GM12878 (cell line): ENCODE data around the gene NUBP1. TPM values are rescaled to one million over a fixed set of nuclear protein-coding genes. Genes with fewer than 3 reads are reported as not detected.

Source experiments
- BACH1 ChIP-seq: fragments of 450-650 bp; IDR thresholded peaks from 2 replicates; pipeline ENCODE4 v1.6.1; 2017; ENCODE audit warnings: mild to moderate bottlenecking, borderline replicate concordance
- BCL11A ChIP-seq: IDR thresholded peaks from 2 replicates; pipeline ENCODE4 v1.6.1; 2011; ENCODE audit warnings: low read depth, low read length
- BRCA1 ChIP-seq: IDR thresholded peaks from 2 replicates; pipeline ENCODE4 v1.6.1; 2011; ENCODE audit warnings: low read depth, low read length, improper control_type of control experiment
- CHD4 ChIP-seq: fragments of 200-600 bp; sonication (generic); IDR thresholded peaks from 2 replicates; pipeline ENCODE4 v1.6.1; 2016; ENCODE audit warnings: mild to moderate bottlenecking
- ESRRA ChIP-seq: IDR thresholded peaks from 2 replicates; pipeline ENCODE4 v1.6.1; 2012; ENCODE audit warnings: mild to moderate bottlenecking, low read length, improper control_type of control experiment
- MEF2B ChIP-seq: fragments of 450-650 bp; IDR thresholded peaks from 2 replicates; pipeline ENCODE4 v1.6.1; 2018; ENCODE audit warnings: mild to moderate bottlenecking, moderate library complexity; ENCODE audit not compliant: partially characterized antibody, poor library complexity, severe bottlenecking
- MTA3 ChIP-seq: IDR thresholded peaks from 2 replicates; pipeline ENCODE4 v1.6.1; 2012; ENCODE audit warnings: low read length, inconsistent platforms, borderline replicate concordance
- RFX5 ChIP-seq: IDR thresholded peaks from 2 replicates; pipeline ENCODE4 v1.6.1; 2011; ENCODE audit warnings: low read depth, low read length, improper control_type of control experiment
- RUNX3 ChIP-seq: IDR thresholded peaks from 2 replicates; pipeline ENCODE4 v1.6.1; 2012; ENCODE audit warnings: low read length, inconsistent platforms
- SMAD5 ChIP-seq: IDR thresholded peaks from 2 replicates; pipeline ENCODE4 v1.6.1; 2016; ENCODE audit warnings: antibody characterized with exemption, low read depth
- SMARCA5 ChIP-seq: fragments of 450-650 bp; IDR thresholded peaks from 2 replicates; pipeline ENCODE4 v1.6.1; 2017; ENCODE audit warnings: mild to moderate bottlenecking
- TBL1XR1 ChIP-seq: IDR thresholded peaks from 2 replicates; pipeline ENCODE4 v1.6.1; 2012; ENCODE audit warnings: low read depth, low read length, improper control_type of control experiment
- TCF3 ChIP-seq: IDR thresholded peaks from 2 replicates; pipeline ENCODE4 v1.6.1; 2012; ENCODE audit warnings: low read depth, mild to moderate bottlenecking, low read length, borderline replicate concordance; ENCODE audit not compliant: insufficient read depth
- YY1 ChIP-seq: IDR thresholded peaks from 2 replicates; pipeline ENCODE4 v1.6.1; 2011; ENCODE audit warnings: low read depth, mild to moderate bottlenecking, low read length
- ZSCAN29 ChIP-seq: fragments of 450-650 bp; IDR thresholded peaks from 2 replicates; pipeline ENCODE4 v1.6.1; 2017; ENCODE audit warnings: mild to moderate bottlenecking, moderate library complexity
- polyA plus RNA-seq, 11 experiments: library from polyadenylated mRNA; depleted of rRNA in 4 of 11; unstranded in 6 of 11; stranded (reverse) in 5 of 11; fragments of >200 nt; fragmentation: Nextera tagmentation in 4 of 11; fragmentation: Illumina TruSeq in 1 of 11; extraction: Ambion mirVana in 4 of 11; extraction: Trizol in 1 of 11; gene quantifications; 1 replicate in 1 of 11; 2 replicates in 10 of 11; pipeline versions ENCODE4 v1.2.1 to v1.2.3, GENCODE V29; 2011 to 2016; ENCODE audit warnings: inconsistent platforms in 2 of 11, missing spikeins in 2 of 11, low read depth in 1 of 11
- total RNA-seq, 4 experiments: library from RNA; depleted of rRNA in 3 of 4; stranded (reverse); fragments of >200 nt in 3 of 4; fragmentation: Illumina TruSeq in 1 of 4; extraction: Trizol in 1 of 4; gene quantifications; 2 replicates each; pipeline versions ENCODE4 v1.2.1 to v1.2.3, GENCODE V29; 2013 to 2021
- TF ChIP-seq, protein P1 (sequence below): fragments of 450-650 bp; IDR thresholded peaks from 2 replicates; pipeline ENCODE4 v1.6.1; 2016; ENCODE audit warnings: mild to moderate bottlenecking, moderate library complexity, borderline replicate concordance
- TF ChIP-seq, protein P2 (sequence below): fragments of 450-650 bp; IDR thresholded peaks from 2 replicates; pipeline ENCODE4 v1.6.1; 2018; ENCODE audit warnings: borderline replicate concordance, mild to moderate bottlenecking; ENCODE audit not compliant: partially characterized antibody
- TF ChIP-seq, protein P3 (sequence below): fragments of 450-650 bp; IDR thresholded peaks from 2 replicates; pipeline ENCODE4 v1.6.1; 2017; ENCODE audit warnings: mild to moderate bottlenecking, moderate library complexity
- TF ChIP-seq, protein P4 (sequence below): fragments of 150-350 bp; IDR thresholded peaks from 2 replicates; pipeline ENCODE4 v1.6.1; 2014; ENCODE audit warnings: mild to moderate bottlenecking, low read depth, low read length

The NUBP1 gene
- total and polyA plus RNA-seq, 10 of the 15 experiments (the other 5 are each of a cell fraction or from before 2014, with no cell fraction given), result 31.0 to 74.9 (median 58.3) TPM

DNA sequence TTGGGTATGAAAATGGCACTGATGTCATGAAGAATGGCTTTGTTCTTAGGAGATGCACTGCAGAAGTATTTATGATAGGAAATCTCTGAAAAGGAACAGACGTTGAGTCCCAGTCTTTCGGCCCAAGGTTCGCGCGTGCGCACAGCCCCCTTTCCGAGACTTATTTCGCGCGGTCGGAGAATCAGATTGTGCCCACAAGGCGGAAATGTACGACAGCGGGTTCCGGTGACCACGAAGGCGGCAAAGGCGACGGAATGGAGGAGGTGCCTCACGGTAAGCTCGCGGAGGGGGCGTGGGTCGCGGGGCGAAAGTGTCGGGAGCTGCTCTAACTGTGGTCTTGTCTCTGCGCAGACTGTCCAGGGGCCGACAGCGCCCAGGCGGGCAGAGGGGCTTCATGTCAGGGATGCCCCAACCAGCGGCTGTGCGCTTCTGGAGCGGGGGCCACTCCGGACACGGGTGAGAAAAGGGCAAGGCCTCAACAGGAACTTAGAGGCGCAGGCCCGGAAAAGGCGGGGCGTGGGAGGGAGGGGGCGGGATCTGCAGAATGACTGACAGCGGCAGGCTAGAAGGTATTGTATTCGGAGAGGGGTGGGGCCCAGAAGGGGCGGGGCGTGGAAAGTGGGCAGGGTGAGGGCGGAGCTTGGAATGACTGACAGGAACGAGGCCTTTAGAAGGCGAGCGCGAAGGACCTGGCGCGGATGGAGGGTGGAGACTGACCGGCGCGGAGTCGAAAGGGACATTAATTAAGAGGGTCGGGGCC, at the start of gene NUBP1 (continued):
- TF ChIP-seq, protein P1, sequence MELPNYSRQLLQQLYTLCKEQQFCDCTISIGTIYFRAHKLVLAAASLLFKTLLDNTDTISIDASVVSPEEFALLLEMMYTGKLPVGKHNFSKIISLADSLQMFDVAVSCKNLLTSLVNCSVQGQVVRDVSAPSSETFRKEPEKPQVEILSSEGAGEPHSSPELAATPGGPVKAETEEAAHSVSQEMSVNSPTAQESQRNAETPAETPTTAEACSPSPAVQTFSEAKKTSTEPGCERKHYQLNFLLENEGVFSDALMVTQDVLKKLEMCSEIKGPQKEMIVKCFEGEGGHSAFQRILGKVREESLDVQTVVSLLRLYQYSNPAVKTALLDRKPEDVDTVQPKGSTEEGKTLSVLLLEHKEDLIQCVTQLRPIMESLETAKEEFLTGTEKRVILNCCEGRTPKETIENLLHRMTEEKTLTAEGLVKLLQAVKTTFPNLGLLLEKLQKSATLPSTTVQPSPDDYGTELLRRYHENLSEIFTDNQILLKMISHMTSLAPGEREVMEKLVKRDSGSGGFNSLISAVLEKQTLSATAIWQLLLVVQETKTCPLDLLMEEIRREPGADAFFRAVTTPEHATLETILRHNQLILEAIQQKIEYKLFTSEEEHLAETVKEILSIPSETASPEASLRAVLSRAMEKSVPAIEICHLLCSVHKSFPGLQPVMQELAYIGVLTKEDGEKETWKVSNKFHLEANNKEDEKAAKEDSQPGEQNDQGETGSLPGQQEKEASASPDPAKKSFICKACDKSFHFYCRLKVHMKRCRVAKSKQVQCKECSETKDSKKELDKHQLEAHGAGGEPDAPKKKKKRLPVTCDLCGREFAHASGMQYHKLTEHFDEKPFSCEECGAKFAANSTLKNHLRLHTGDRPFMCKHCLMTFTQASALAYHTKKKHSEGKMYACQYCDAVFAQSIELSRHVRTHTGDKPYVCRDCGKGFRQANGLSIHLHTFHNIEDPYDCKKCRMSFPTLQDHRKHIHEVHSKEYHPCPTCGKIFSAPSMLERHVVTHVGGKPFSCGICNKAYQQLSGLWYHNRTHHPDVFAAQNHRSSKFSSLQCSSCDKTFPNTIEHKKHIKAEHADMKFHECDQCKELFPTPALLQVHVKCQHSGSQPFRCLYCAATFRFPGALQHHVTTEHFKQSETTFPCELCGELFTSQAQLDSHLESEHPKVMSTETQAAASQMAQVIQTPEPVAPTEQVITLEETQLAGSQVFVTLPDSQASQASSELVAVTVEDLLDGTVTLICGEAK, result peak; percentile 93
- TF ChIP-seq SMARCA5 (no peak), TCF3 (no peak), RFX5 (no peak), CHD4 (no peak), ESRRA (no peak), SMAD5 (peak; percentile 76; the same call in 1 of the 2 replicates), BACH1 (peak; percentile 95), BRCA1 (no peak), YY1 (peak; percentile 83), BCL11A (no peak), MEF2B (no peak), MTA3 (no peak), TBL1XR1 (no peak), RUNX3 (peak; percentile 90), ZSCAN29 (no peak)
- TF ChIP-seq, protein P2, sequence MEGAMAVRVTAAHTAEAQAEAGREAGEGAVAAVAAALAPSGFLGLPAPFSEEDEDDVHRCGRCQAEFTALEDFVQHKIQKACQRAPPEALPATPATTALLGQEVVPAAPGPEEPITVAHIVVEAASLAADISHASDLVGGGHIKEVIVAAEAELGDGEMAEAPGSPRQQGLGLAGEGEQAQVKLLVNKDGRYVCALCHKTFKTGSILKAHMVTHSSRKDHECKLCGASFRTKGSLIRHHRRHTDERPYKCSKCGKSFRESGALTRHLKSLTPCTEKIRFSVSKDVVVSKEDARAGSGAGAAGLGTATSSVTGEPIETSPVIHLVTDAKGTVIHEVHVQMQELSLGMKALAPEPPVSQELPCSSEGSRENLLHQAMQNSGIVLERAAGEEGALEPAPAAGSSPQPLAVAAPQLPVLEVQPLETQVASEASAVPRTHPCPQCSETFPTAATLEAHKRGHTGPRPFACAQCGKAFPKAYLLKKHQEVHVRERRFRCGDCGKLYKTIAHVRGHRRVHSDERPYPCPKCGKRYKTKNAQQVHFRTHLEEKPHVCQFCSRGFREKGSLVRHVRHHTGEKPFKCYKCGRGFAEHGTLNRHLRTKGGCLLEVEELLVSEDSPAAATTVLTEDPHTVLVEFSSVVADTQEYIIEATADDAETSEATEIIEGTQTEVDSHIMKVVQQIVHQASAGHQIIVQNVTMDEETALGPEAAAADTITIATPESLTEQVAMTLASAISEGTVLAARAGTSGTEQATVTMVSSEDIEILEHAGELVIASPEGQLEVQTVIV, result peak; percentile 87
- TF ChIP-seq, protein P3, sequence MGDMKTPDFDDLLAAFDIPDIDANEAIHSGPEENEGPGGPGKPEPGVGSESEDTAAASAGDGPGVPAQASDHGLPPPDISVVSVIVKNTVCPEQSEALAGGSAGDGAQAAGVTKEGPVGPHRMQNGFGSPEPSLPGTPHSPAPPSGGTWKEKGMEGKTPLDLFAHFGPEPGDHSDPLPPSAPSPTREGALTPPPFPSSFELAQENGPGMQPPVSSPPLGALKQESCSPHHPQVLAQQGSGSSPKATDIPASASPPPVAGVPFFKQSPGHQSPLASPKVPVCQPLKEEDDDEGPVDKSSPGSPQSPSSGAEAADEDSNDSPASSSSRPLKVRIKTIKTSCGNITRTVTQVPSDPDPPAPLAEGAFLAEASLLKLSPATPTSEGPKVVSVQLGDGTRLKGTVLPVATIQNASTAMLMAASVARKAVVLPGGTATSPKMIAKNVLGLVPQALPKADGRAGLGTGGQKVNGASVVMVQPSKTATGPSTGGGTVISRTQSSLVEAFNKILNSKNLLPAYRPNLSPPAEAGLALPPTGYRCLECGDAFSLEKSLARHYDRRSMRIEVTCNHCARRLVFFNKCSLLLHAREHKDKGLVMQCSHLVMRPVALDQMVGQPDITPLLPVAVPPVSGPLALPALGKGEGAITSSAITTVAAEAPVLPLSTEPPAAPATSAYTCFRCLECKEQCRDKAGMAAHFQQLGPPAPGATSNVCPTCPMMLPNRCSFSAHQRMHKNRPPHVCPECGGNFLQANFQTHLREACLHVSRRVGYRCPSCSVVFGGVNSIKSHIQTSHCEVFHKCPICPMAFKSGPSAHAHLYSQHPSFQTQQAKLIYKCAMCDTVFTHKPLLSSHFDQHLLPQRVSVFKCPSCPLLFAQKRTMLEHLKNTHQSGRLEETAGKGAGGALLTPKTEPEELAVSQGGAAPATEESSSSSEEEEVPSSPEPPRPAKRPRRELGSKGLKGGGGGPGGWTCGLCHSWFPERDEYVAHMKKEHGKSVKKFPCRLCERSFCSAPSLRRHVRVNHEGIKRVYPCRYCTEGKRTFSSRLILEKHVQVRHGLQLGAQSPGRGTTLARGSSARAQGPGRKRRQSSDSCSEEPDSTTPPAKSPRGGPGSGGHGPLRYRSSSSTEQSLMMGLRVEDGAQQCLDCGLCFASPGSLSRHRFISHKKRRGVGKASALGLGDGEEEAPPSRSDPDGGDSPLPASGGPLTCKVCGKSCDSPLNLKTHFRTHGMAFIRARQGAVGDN, result peak; percentile 84
- TF ChIP-seq, protein P4, sequence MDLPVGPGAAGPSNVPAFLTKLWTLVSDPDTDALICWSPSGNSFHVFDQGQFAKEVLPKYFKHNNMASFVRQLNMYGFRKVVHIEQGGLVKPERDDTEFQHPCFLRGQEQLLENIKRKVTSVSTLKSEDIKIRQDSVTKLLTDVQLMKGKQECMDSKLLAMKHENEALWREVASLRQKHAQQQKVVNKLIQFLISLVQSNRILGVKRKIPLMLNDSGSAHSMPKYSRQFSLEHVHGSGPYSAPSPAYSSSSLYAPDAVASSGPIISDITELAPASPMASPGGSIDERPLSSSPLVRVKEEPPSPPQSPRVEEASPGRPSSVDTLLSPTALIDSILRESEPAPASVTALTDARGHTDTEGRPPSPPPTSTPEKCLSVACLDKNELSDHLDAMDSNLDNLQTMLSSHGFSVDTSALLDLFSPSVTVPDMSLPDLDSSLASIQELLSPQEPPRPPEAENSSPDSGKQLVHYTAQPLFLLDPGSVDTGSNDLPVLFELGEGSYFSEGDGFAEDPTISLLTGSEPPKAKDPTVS, result no peak
